GM12878 (cell line): Measurements from ENCODE around the gene CDK4. TPM values are rescaled to one million over a fixed set of nuclear protein-coding genes. Genes with fewer than 3 reads are reported as not detected.
A peak's percentile ranks its signal among the peaks of the same experiment; 100 is the strongest.

Source experiments
- BCLAF1 ChIP-seq: fragments of 450-650 bp; IDR thresholded peaks from 2 replicates; pipeline ENCODE4 v1.6.1; 2017; ENCODE audit warnings: antibody characterized with exemption, mild to moderate bottlenecking, moderate library complexity
- DPF2 ChIP-seq: fragments of 450-650 bp; IDR thresholded peaks from 2 replicates; pipeline ENCODE4 v1.6.1; 2017; ENCODE audit warnings: mild to moderate bottlenecking
- ESRRA ChIP-seq: IDR thresholded peaks from 2 replicates; pipeline ENCODE4 v1.6.1; 2012; ENCODE audit warnings: mild to moderate bottlenecking, low read length, improper control_type of control experiment
- IRF4 ChIP-seq: IDR thresholded peaks from 2 replicates; pipeline ENCODE4 v1.6.1; 2011; ENCODE audit warnings: low read depth, low read length
- KDM1A ChIP-seq: fragments of 200-600 bp; sonication (generic); IDR thresholded peaks from 2 replicates; pipeline ENCODE4 v1.6.1; 2016; ENCODE audit warnings: borderline replicate concordance
- NFYA ChIP-seq: IDR thresholded peaks from 2 replicates; pipeline ENCODE4 v1.6.1; 2011; ENCODE audit warnings: low read depth, mild to moderate bottlenecking, low read length, improper control_type of control experiment, borderline replicate concordance
- NR2C1 ChIP-seq: fragments of 450-650 bp; IDR thresholded peaks from 2 replicates; pipeline ENCODE4 v1.6.1; 2017; ENCODE audit warnings: antibody characterized with exemption, mild to moderate bottlenecking, moderate library complexity
- PAX5 ChIP-seq: IDR thresholded peaks from 2 replicates; pipeline ENCODE4 v1.6.1; 2011; ENCODE audit warnings: low read depth, low read length, borderline replicate concordance
- POLR2AphosphoS5 ChIP-seq: IDR thresholded peaks from 2 replicates; pipeline ENCODE4 v1.6.1; 2011; ENCODE audit warnings: mild to moderate bottlenecking, low read length, inconsistent platforms
- SKIL ChIP-seq: fragments of 450-650 bp; IDR thresholded peaks from 2 replicates; pipeline ENCODE4 v1.6.1; 2017; ENCODE audit warnings: mild to moderate bottlenecking, low read depth, inconsistent platforms; ENCODE audit not compliant: poor library complexity, severe bottlenecking
- TBL1XR1 ChIP-seq: IDR thresholded peaks from 2 replicates; pipeline ENCODE4 v1.6.1; 2012; ENCODE audit warnings: low read depth, low read length, improper control_type of control experiment
- TCF3 ChIP-seq: IDR thresholded peaks from 2 replicates; pipeline ENCODE4 v1.6.1; 2012; ENCODE audit warnings: low read depth, mild to moderate bottlenecking, low read length, borderline replicate concordance; ENCODE audit not compliant: insufficient read depth
- ZBTB33 ChIP-seq: fragments of 450-650 bp; IDR thresholded peaks from 2 replicates; pipeline ENCODE4 v1.6.1; 2017; ENCODE audit warnings: mild to moderate bottlenecking
- ZBTB4 ChIP-seq: fragments of 450-650 bp; formaldehyde crosslinking; IDR thresholded peaks from 2 replicates; pipeline ENCODE4 v1.4.0; 2022; ENCODE audit warnings: mild to moderate bottlenecking, moderate library complexity
- ZNF687 ChIP-seq: fragments of 450-650 bp; IDR thresholded peaks from 2 replicates; pipeline ENCODE4 v1.6.1; 2017; ENCODE audit warnings: mild to moderate bottlenecking, moderate library complexity
- ZSCAN29 ChIP-seq: fragments of 450-650 bp; IDR thresholded peaks from 2 replicates; pipeline ENCODE4 v1.6.1; 2017; ENCODE audit warnings: mild to moderate bottlenecking, moderate library complexity
- polyA plus RNA-seq, 11 experiments: library from polyadenylated mRNA; depleted of rRNA in 4 of 11; unstranded in 6 of 11; stranded (reverse) in 5 of 11; fragments of >200 nt; fragmentation: Nextera tagmentation in 4 of 11; fragmentation: Illumina TruSeq in 1 of 11; extraction: Ambion mirVana in 4 of 11; extraction: Trizol in 1 of 11; gene quantifications; 1 replicate in 1 of 11; 2 replicates in 10 of 11; pipeline versions ENCODE4 v1.2.1 to v1.2.3, GENCODE V29; 2011 to 2016; ENCODE audit warnings: inconsistent platforms in 2 of 11, missing spikeins in 2 of 11, low read depth in 1 of 11
- total RNA-seq, 4 experiments: library from RNA; depleted of rRNA in 3 of 4; stranded (reverse); fragments of >200 nt in 3 of 4; fragmentation: Illumina TruSeq in 1 of 4; extraction: Trizol in 1 of 4; gene quantifications; 2 replicates each; pipeline versions ENCODE4 v1.2.1 to v1.2.3, GENCODE V29; 2013 to 2021

The CDK4 gene
- total and polyA plus RNA-seq, 10 of the 15 experiments (the other 5 are each of a cell fraction or from before 2014, with no cell fraction given): 26.1 to 385 (median 221) TPM

- TF ChIP-seq ZNF687: 0 out of 2 replicates have a peak, but pooled peaks have one; percentile 19
- peak; percentile 8; the same call in 1 of the 2 replicates for TF ChIP-seq IRF4
- TF ChIP-seq ZBTB4 (CRISPR knock-in tag): no peak
- TF ChIP-seq TBL1XR1: no peak
- no peak for TF ChIP-seq NR2C1
- peak; percentile 41; the same call in 1 of the 2 replicates for TF ChIP-seq TCF3
- TF ChIP-seq ZSCAN29: no peak
- TF ChIP-seq DPF2: no peak
- TF ChIP-seq ESRRA: no peak
- TF ChIP-seq PAX5: no peak
- no peak for TF ChIP-seq ZBTB33
- TF ChIP-seq BCLAF1: no peak
- TF ChIP-seq NFYA: no peak
- no peak for TF ChIP-seq KDM1A
- TF ChIP-seq SKIL: peak; percentile 77
- TF ChIP-seq POLR2AphosphoS5: peak; percentile 89
Observed at GRCh38 chr12:57771873-57772428, 19.8 kb upstream of the CDK4 start, which contains the start of gene METTL1 (continued).
